Brain microvascular endothelial cell (primary cell): Measurements from ENCODE around the gene ADORA2B.

Source experiments
- DNase-seq: peaks from one replicate; pipeline ENCODE4 v3.0.0-alpha.2; 2020
- H3K27ac ChIP-seq: fragments of 250-450 bp; sonication (Bioruptor Pico); 2 replicates; pipeline ENCODE4 v1.5.1; 2020; ENCODE audit warnings: mild to moderate bottlenecking, moderate library complexity
- H3K27me3 ChIP-seq: fragments of 250-450 bp; sonication (Bioruptor Pico); replicated peaks from 2 replicates; pipeline ENCODE4 v1.5.1; 2020; ENCODE audit warnings: mild to moderate bottlenecking
- H3K36me3 ChIP-seq: fragments of 250-450 bp; sonication (Bioruptor Pico); replicated peaks from 2 replicates; pipeline ENCODE4 v1.5.1; 2020; ENCODE audit warnings: mild to moderate bottlenecking
- H3K4me3 ChIP-seq: 2 replicates; pipeline ENCODE4 v1.5.1; 2011; ENCODE audit warnings: low read depth, mild to moderate bottlenecking, control low read depth, low read length, moderate library complexity
- CTCF ChIP-seq: IDR thresholded peaks from 2 replicates; pipeline ENCODE4 v1.5.1; 2011; ENCODE audit warnings: low read depth, mild to moderate bottlenecking, moderate library complexity, low read length, control low read depth, inconsistent platforms; ENCODE audit errors: missing control alignments
- in situ Hi-C: cut with HindIII; loops from 2 replicates; pipeline ENCODE4 v1.10.0; 2017; ENCODE audit warnings: low sequenced_read_pairs, low pct_ligation_motif_present

ADORA2B gene

GRCh38 chr17:15947271-15947670 lies 2.3 kb downstream of the ADORA2B start:
- peak overlapping the region; percentile 83 for H3K4me3 ChIP-seq
- peaks cover 4% of the 10 kb centered on the region for H3K36me3 ChIP-seq
- DNase-seq = no peak
- no peak for TF ChIP-seq CTCF
- in situ Hi-C loops = no loop called here
- no peaks in the 10 kb centered on the region for H3K27me3 ChIP-seq
- H3K27ac ChIP-seq = peak overlapping the region; percentile 75

DNA sequence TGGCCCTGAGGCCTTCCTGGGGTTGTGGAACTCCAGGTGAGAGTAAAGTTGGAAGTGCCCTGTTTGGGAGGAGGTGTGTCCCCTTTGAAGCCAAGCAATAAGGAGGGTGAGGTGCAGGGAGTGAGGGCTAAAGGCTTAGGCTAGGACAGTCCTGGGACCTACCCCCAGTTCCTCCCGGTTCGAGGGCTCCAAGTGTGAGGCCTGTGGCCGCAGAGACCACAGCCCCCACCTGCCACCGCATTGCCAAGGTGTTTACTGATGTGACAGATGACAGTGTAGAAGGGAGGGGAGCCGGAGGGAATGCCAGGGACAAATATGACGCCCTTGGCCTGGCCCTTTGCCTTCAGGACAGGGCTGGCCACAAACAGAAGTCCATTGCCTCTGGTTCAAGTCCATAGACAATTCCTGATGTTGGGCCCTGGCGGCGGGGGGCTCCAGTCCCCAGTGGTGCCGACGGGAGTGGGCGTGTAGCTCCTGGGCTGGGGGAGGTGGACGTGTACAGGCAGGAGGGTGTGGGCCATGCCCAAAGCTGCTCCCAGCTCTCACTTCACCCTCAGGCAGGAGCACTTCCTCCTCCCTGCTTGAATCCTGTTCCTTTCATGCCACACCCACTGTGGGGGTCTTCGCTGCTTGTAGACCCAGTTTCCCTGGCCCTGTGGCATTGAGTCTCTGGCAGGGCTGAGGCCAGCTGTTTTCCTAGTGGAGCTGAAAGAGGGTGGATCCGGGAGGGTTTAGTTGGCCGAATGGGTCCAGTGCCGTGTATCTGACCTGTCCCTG lies 3.2 kb downstream of the ADORA2B start:
- no peak for DNase-seq
- in situ Hi-C loops = no loop called here
- Histone ChIP-seq H3K36me3 (peaks cover 4% of the 10 kb centered on the region), H3K4me3 (no peak overlapping the region), H3K27me3 (no peaks in the 10 kb centered on the region), H3K27ac (no peak overlapping the region)
- TF ChIP-seq CTCF = no peak

DNA sequence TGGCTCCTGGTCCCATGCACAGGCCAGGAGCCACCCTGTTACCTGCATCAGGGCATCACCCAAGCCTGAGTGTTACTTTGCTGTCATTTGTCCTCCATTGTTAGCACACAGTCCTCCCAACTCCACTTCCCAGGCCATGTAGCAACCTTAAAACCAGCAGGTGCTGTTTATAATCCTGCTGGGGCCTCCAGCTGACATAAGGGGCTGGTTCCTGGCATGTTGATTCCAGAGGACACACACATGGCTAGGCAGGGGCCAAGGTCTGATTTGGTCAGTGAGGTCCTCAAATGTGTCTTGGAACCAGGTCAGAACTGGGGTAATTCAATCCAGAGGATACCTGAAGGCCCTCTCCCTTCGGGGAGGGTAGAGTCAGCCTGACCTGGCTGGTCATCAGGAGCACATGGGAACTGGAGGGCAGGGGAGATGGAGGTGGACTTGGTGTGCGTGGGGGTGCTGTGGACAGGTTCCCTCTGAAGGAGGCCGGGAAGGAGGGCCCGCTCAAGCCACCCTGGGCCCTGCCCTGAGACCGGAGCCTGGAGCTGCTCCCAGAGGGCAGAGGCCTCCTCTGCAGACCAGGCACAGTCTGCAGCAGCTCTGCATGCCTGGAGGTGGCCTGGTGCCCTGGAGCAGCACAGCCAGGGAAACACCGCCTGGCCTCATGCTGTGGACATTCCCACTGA lies 6.6 kb downstream of the ADORA2B start:
- in situ Hi-C loops = no loop called here

DNA sequence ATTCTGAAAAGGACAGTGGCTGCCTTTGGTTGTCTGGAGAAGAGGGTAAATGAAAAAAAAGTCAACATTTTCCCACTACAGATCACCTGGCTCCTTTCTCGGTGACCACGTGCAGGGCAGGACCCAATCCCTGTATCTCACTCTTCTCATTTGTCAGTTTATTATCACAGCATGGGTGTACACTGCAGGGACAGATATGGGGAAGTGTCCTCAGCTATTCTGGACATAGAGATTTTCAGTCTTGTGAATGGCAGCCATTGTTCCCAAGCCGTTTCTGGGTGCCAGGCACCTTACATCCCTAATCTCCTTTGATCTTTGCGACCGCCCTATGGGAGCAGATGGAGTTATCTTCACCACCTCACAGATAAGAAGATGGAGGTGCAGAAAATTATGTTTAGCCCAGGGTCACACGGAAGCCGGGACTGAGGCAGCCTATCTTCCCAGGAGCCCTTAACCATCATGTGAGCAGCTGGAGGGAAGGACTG lies 7.2 kb downstream of the ADORA2B start:
- DNase-seq = no peak
- no peak for TF ChIP-seq CTCF
- H3K27ac ChIP-seq = no peak overlapping the region
- no peaks in the 10 kb centered on the region for H3K27me3 ChIP-seq
- H3K36me3 ChIP-seq = peaks cover 4% of the 10 kb centered on the region
- no peak overlapping the region for H3K4me3 ChIP-seq
- in situ Hi-C loops = no loop called here

More for the DNA sequence above, 6.6 kb downstream of the ADORA2B start:
- DNase-seq = no peak
- Histone ChIP-seq H3K4me3 (no peak overlapping the region), H3K36me3 (peaks cover 4% of the 10 kb centered on the region), H3K27ac (no peak overlapping the region), H3K27me3 (no peaks in the 10 kb centered on the region)
- no peak for TF ChIP-seq CTCF

- no peak for DNase-seq
- H3K36me3 ChIP-seq = peaks cover 4% of the 10 kb centered on the region
- no peak overlapping the region for H3K4me3 ChIP-seq
- peak overlapping the region; percentile 48 for H3K27ac ChIP-seq
- H3K27me3 ChIP-seq = no peaks in the 10 kb centered on the region
- in situ Hi-C loops = no loop called here
- no peak for TF ChIP-seq CTCF
These were observed 8.2 kb downstream of the ADORA2B start for GRCh38 chr17:15952916-15953790.
